Measurements from ENCODE around the gene RPS15.

Gene RPS15

DNA sequence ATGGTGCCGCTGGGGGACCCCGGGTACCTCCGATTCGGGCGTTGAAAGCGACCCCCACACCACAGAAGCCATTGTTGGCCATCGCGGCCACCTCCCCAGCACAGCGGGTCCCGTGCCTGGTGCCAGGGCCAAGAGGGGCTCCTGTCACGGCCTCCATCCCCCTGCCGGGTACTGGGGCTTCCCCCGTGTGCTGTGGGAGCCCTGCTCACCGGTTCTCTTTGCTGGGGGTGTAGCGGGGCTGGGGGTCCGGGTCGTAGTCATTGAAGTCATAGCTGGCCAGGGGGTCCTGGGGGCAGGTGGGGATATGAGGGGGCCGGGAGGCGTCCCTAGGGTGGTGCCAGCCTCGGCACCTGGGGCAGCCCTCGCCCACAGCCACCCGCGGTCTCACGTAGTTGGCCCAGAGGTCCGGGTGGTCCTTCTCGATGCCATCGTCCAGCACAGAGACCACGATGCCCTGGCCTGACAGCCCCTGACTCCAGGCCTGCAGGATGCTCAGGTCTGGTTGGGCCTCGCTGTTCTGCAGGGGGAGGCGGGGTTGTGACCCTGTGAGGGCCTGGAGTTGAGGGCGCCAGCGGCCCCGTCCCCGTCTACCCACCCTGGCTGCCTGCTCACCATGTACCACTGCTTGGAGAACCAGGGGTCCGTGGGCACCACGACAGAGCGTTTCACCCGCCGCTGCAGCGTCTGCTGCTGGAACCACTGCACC lies 49.5 kb downstream of the RPS15 start:
- no peaks in the 10 kb centered on the region for H3K36me3 ChIP-seq (ENCODE audit: control insufficient read depth, insufficient read depth, low read length)
- H3K27ac ChIP-seq (ENCODE audit: low read depth, low read length), result no peak overlapping the region
- H3K9ac ChIP-seq (ENCODE audit: low read length), result no peak overlapping the region
- H3K9me3 ChIP-seq (ENCODE audit: control insufficient read depth, insufficient read depth, low read depth, low read length), result no peaks in the 10 kb centered on the region
- peaks cover 5% of the 10 kb centered on the region; the same call in 1 of the 2 replicates for H3K4me1 ChIP-seq (ENCODE audit: control insufficient read depth, insufficient read depth, low read length)
- no peak overlapping the region for H3K4me3 ChIP-seq (ENCODE audit: low read depth, low read length)
- peaks cover 17% of the 10 kb centered on the region for H3K27me3 ChIP-seq (ENCODE audit: control insufficient read depth, insufficient read depth, low read length)

DNA sequence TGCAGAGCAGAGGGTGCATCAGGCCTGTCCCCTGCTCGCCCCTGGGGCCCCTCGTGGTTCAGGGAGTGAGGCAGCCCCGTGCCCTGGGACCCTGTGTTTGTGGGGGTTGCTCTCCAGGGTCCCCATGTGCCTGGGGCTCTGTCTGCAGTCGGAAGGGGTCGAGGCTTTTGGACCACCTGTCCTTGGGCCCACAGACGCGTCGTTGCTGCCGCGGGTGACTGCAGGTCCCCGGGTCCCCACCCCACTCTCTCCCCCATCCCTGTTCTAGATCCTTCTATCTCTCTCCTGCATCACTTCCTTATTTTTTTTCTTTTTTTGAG lies 50.0 kb downstream of the RPS15 start:
- Histone ChIP-seq H3K4me3 (ENCODE audit: low read depth, low read length) (no peak overlapping the region), H3K9ac (ENCODE audit: low read length) (no peak overlapping the region), H3K36me3 (ENCODE audit: control insufficient read depth, insufficient read depth, low read length) (no peaks in the 10 kb centered on the region), H3K4me1 (ENCODE audit: control insufficient read depth, insufficient read depth, low read length) (peaks cover 5% of the 10 kb centered on the region; the same call in 1 of the 2 replicates), H3K9me3 (ENCODE audit: control insufficient read depth, insufficient read depth, low read depth, low read length) (no peaks in the 10 kb centered on the region), H3K27me3 (ENCODE audit: control insufficient read depth, insufficient read depth, low read length) (peaks cover 23% of the 10 kb centered on the region), H3K27ac (ENCODE audit: low read depth, low read length) (no peak overlapping the region)

DNA sequence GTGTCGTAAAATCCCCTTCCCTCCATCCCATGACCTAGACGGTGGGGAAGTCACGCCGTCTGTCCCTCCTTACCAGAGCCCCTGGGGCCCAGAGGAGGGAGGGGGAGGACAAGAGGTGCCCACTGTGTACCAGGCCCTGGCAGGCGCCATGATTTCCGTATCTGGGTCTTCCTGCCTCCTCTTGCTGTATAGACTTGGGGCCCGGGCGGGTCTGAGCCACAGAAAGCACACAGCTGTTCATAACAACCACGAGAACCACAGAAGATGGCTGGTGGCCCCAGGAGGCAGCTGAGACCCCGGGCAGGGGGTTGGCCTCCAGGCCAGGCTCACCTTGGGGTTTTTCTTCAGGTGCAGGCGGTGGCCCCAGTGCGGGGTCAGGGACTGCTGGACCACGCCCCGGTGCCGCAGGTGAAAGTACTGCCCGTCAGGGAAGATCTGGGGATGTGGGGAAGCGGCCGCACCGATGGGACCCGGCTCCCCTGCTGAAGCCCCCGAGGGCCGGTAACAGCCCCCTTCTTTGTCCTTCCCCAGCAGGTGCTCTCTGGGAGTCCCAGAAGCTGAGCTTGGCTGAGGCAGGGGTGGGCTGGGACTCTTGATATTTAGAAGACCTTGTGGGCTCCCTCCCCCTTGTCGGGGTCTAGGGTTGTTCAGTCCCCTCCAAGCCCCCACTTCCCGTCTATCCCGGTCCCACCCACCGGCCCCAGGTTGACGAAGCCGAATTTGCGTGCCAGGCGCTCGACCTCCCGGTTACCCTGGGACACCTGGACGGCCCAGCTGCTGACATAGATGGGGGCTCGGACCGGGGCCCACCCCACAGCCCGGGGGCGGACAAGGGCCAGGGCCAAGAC lies 51.5 kb downstream of the RPS15 start:
- Histone ChIP-seq H3K36me3 (ENCODE audit: control insufficient read depth, insufficient read depth, low read length) (no peaks in the 10 kb centered on the region), H3K27me3 (ENCODE audit: control insufficient read depth, insufficient read depth, low read length) (peaks cover 36% of the 10 kb centered on the region), H3K9ac (ENCODE audit: low read length) (peak overlapping the region; percentile 19), H3K27ac (ENCODE audit: low read depth, low read length) (no peak overlapping the region), H3K4me3 (ENCODE audit: low read depth, low read length) (peak overlapping the region; percentile 60), H3K4me1 (ENCODE audit: control insufficient read depth, insufficient read depth, low read length) (peaks cover 5% of the 10 kb centered on the region; the same call in 1 of the 2 replicates), H3K9me3 (ENCODE audit: control insufficient read depth, insufficient read depth, low read depth, low read length) (no peaks in the 10 kb centered on the region)

Measured in HUES6 (cell line).